GM23248 (cell line): ENCODE measurements around the gene KCNQ2. TPM values are rescaled to one million over a fixed set of nuclear protein-coding genes. Genes with fewer than 3 reads are reported as not detected.

Experiments
- DNase-seq: peaks from one replicate; pipeline ENCODE4 v3.0.0-alpha.2; 2015
- H2AFZ ChIP-seq: fragments of 200-600 bp; sonication (generic); 2 replicates; pipeline ENCODE4 v1.6.1; 2016; ENCODE audit warnings: antibody characterized with exemption
- H3F3A ChIP-seq: fragments of 200-600 bp; sonication (generic); 2 replicates; pipeline ENCODE4 v1.6.1; 2016; ENCODE audit warnings: mild to moderate bottlenecking, antibody characterized with exemption, mixed run types; ENCODE audit not compliant: insufficient read depth
- H3K27ac ChIP-seq: fragments of 200-600 bp; sonication (generic); 2 replicates; pipeline ENCODE4 v1.5.1; 2016; ENCODE audit warnings: mild to moderate bottlenecking
- H3K27me3 ChIP-seq: fragments of 200-600 bp; sonication (generic); replicated peaks from 2 replicates; pipeline ENCODE4 v1.6.1; 2016; ENCODE audit warnings: mild to moderate bottlenecking; ENCODE audit not compliant: insufficient read depth
- H3K36me3 ChIP-seq: fragments of 200-600 bp; sonication (generic); 2 replicates; pipeline ENCODE4 v1.6.1; 2016; ENCODE audit warnings: low read depth, mild to moderate bottlenecking
- H3K4me1 ChIP-seq: fragments of 200-600 bp; sonication (generic); 2 replicates; pipeline ENCODE4 v1.6.1; 2016; ENCODE audit warnings: mild to moderate bottlenecking; ENCODE audit not compliant: insufficient read depth
- H3K4me2 ChIP-seq: fragments of 200-600 bp; sonication (generic); one replicate; pipeline ENCODE4 v1.6.1; 2016; ENCODE audit warnings: mild to moderate bottlenecking; ENCODE audit not compliant: unreplicated experiment
- H3K4me3 ChIP-seq: fragments of 200-600 bp; sonication (generic); 2 replicates; pipeline ENCODE4 v1.5.1; 2016; ENCODE audit warnings: mild to moderate bottlenecking
- H3K79me2 ChIP-seq: fragments of 200-600 bp; sonication (generic); 2 replicates; pipeline ENCODE4 v1.6.1; 2016; ENCODE audit warnings: mild to moderate bottlenecking; ENCODE audit not compliant: insufficient read depth
- H3K9ac ChIP-seq: fragments of 200-600 bp; sonication (generic); 2 replicates; pipeline ENCODE4 v1.6.1; 2016; ENCODE audit warnings: mild to moderate bottlenecking
- H3K9me2 ChIP-seq: fragments of 200-600 bp; sonication (generic); 2 replicates; pipeline ENCODE4 v1.6.1; 2016; ENCODE audit warnings: mixed run types, mild to moderate bottlenecking, moderate library complexity; ENCODE audit not compliant: insufficient read depth
- H3K9me3 ChIP-seq: fragments of 200-600 bp; sonication (generic); one replicate; pipeline ENCODE4 v1.6.1; 2017; ENCODE audit warnings: low read depth
- H4K20me1 ChIP-seq: fragments of 200-600 bp; sonication (generic); 2 replicates; pipeline ENCODE4 v1.6.0; 2016; ENCODE audit not compliant: insufficient read depth
- EZH2 ChIP-seq: fragments of 200-600 bp; sonication (generic); IDR thresholded peaks from 2 replicates; pipeline ENCODE4 v1.6.1; 2018; ENCODE audit warnings: antibody characterized with exemption, mild to moderate bottlenecking; ENCODE audit not compliant: insufficient read depth, poor library complexity, severe bottlenecking
- EZH2phosphoT487 ChIP-seq: fragments of 200-600 bp; sonication (generic); IDR thresholded peaks from 2 replicates; pipeline ENCODE4 v1.6.1; 2018; ENCODE audit warnings: antibody characterized with exemption, moderate library complexity, mild to moderate bottlenecking, low read depth; ENCODE audit not compliant: insufficient read depth
- WGBS, 2 experiments: methylation state at CpG; one replicate each; pipeline ENCODE4 v1.1.6; 2015 to 2017; ENCODE audit warnings: low lambda C conversion rate in 2 of 2, low coverage in 1 of 2; ENCODE audit errors: missing lambda C conversion rate in 2 of 2; 5-methylcytosine and 5-hydroxymethylcytosine counted together
- in situ Hi-C: fragments of 300-500 bp; cut with MboI; formaldehyde crosslinking; loops from 2 replicates; pipeline ENCODE4 v1.15.0; 2020
- polyA plus RNA-seq: library from polyadenylated mRNA; unstranded; fragments of >200 nt; fragmentation: Nextera tagmentation; extraction: Ambion mirVana; gene quantifications from 2 replicates; pipeline ENCODE4 v1.2.1, GENCODE V29; 2016
- total RNA-seq: library from RNA; depleted of rRNA; stranded (reverse); fragments of >200 nt; shearing (Covaris generic); gene quantifications from 2 replicates; pipeline ENCODE4 v1.2.3, GENCODE V29; 2014

Gene KCNQ2
- total and polyA plus RNA-seq, 2 experiments from 2014 or later = 0.38 TPM; not detected in 1

DNA sequence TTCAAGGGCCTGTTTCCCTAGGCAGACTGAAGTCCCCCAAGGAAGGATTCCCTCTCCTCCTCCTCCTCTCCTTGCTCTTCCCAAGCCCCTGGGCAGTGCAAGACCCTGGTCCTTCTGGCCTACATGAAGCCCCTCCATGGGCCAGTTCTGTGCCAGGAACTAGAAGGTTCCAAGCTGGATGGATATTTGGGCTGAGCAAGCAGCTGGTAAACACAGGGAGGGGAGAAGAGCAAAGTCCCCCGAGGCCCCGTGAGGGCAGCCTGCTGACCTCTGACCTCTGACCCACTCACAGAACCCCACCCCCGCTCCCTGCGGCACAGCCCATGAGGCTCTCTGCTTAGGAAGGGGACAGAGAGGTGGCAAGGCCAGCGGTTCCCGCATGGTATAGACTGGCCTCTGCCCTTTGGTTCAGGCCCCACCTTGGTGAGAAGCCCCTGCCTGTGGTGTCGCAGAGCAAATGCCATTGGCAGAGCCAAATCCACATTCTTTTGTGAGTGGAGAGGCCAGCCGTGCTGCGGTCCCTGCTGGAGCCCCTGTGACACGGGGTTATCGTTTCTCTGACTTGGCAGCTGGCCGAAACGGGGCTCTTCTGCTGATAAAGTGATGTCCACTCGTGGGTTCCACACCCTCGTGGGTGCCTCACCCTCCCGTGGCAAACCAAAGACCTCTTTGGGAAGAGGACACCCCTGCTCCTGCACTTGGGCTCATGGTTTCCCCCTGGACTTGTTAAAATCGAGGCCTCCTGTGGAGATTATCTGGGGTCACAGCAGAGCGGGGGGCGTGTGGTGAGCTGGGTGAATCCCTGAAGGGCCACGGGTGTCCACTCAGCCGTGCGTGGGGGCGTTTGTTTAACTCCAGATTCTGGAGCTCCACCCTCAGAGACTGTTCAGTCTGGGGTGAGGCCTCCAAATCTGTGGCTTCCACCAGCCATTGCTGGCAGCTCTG is 109.2 kb downstream of the KCNQ2 start:
- TF ChIP-seq EZH2 (no peak), EZH2phosphoT487 (no peak)
- Histone ChIP-seq H3K27me3 (peaks cover 4% of the 10 kb centered on the region), H3K9me2 (no peaks in the 10 kb centered on the region), H3K4me3 (no peak overlapping the region), H4K20me1 (no peaks in the 10 kb centered on the region), H3K4me2 (no peak overlapping the region), H3K27ac (no peak overlapping the region), H3K9ac (no peak overlapping the region), H3K79me2 (no peaks in the 10 kb centered on the region), H2AFZ (no peak overlapping the region), H3K9me3 (no peaks in the 10 kb centered on the region), H3K4me1 (no peaks in the 10 kb centered on the region), H3K36me3 (no peaks in the 10 kb centered on the region), H3F3A (no peaks in the 10 kb centered on the region)
- in situ Hi-C loops = no loop called here
- DNase-seq = no peak
- 56 to 61% methylated on average over 22 to 23 of the region's 23 CpGs for WGBS, 2 experiments

DNA sequence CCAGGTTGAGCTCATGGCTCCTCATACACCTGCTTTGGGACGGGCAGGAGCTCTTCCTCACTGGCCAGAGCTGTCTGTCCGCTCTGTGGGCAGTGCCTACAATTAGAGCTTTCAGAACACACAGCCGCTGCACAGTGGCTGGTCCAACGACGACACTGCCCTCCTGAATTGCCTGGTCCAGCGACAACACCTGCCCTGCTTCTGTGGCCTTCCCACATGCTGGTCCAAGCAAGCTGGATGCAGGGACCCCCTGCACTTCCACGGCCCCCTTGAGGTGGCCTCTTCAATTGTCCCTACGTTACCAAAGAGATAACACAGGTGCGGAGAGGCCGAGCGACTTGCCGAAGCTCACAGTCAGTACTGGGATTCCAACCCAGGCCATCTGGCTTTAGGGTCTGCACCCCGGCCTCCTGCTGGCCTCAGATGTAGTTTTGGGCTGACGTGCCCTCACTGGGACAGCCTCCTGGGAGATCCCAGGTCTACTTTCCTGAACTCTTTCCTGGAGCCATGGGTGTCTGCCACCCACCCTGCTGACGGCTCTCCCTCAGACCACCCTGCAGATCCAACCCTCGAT is 109.9 kb downstream of the KCNQ2 start:
- no peak for TF ChIP-seq EZH2
- H3K36me3 ChIP-seq = no peaks in the 10 kb centered on the region
- H2AFZ ChIP-seq = no peak overlapping the region
- H3K27me3 ChIP-seq = peaks cover 4% of the 10 kb centered on the region
- H3K9me2 ChIP-seq = no peaks in the 10 kb centered on the region
- H3K27ac ChIP-seq = no peak overlapping the region
- H4K20me1 ChIP-seq = no peaks in the 10 kb centered on the region
- no peaks in the 10 kb centered on the region for H3K9me3 ChIP-seq
- in situ Hi-C loops = no loop called here
- H3K4me3 ChIP-seq = no peak overlapping the region
- DNase-seq = no peak
- no peaks in the 10 kb centered on the region for H3K4me1 ChIP-seq
- H3K4me2 ChIP-seq = no peak overlapping the region
- no peaks in the 10 kb centered on the region for H3F3A ChIP-seq
- H3K79me2 ChIP-seq = no peaks in the 10 kb centered on the region
- H3K9ac ChIP-seq = no peak overlapping the region
- 64 to 70% methylated on average over 16 of the region's 16 CpGs for WGBS, 2 experiments

DNA sequence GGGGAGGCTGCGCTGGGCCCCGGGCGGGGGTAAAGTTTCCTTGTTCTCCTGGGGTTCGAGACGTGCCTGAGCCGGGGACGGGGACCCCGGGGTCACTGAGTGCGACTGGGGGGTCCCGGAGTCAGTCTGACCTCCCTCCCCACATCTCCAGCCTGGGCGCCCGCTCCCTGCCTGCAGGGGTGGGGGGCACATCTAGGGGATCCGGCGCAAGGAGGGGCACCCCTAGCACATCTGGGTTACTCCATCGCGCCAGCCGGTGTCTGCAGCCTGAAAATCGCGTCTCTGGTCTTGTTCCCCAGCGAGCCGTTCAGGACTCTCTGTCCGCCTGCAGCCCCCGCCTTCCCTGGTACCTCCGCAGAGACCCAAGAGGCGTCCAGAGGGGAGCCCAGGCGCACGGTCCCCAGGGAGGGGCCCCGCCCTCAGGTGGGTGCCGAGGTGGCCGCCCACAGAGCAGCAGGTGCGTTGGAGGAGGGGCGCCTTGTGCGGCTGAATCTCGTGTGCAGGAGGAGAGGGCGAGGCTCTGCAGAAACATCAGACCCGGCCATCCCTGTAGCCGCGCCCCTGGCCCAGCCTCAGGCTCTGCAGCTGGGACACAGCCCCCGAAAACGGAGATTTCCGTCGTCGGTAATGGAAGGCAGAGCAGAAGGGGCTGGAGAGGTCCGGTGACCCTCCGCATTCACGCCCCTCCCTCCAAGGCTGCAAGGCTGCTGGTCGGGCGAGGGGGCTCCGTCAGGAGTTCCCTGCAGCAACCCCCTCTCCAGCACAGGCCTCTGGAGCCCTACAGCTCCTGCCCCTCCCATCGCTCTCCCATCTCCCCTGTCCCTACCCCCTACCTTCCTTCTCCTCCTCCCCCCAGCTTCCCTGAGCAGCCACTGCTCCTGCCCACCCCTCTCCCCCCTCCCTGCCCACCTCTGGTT is 110.7 kb downstream of the KCNQ2 start:
- Histone ChIP-seq H4K20me1 (no peaks in the 10 kb centered on the region), H3K4me1 (no peaks in the 10 kb centered on the region), H3K9me2 (no peaks in the 10 kb centered on the region), H3F3A (no peaks in the 10 kb centered on the region), H3K36me3 (no peaks in the 10 kb centered on the region), H3K4me2 (no peak overlapping the region), H2AFZ (no peak overlapping the region), H3K27me3 (peaks cover 4% of the 10 kb centered on the region), H3K27ac (no peak overlapping the region), H3K9me3 (no peaks in the 10 kb centered on the region), H3K9ac (no peak overlapping the region), H3K79me2 (no peaks in the 10 kb centered on the region), H3K4me3 (no peak overlapping the region)
- peak; percentile 18 for DNase-seq
- TF ChIP-seq EZH2 = no peak
- no peak for TF ChIP-seq EZH2phosphoT487
- 13 to 16% methylated on average over 38 to 44 of the region's 50 CpGs for WGBS, 2 experiments
- in situ Hi-C loops = no loop called here

DNA sequence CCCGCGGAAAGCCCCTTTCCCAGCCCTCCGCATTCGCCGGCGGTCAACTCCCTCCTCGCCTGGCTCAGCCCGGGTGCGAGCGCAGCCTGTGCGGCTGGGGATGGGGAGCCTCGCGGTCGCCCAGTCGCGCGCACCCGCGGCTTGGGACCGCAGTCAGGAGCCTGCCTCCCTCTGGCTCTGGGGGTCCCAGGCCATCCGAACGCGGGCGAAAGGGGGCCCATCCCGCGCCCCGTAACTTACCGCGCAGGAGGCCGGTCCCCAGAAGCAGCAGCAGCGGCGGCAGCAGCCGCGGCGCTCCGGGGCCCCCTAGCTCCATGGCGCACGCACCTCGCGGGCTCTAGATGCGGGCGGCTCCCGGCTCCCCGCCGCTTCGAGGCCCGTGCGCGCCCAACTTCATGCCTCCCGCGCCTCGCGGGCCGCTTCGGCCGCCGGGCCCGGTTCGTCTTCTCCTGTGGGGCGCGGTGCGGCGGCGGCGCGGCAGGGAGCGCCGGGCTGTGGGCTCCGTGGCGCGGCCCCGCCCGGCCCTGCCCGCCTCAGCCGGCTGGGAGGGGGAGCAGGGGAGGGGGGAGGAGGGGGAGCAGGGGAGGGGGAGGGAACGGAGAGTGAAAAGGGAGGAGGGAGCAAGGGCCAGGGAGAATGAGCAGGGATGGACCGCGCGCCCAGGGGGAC is 111.5 kb downstream of the KCNQ2 start, which contains the start of gene CHRNA4:
TSS of gene CHRNA4 (minus strand) at position 500 of the 669 bp plus-strand sequence. CDS start at position 316, 184 bp downstream.
- in situ Hi-C loops = no loop called here
- H3K27ac ChIP-seq = no peak within 1 kb of the TSS
- no peaks in the 10 kb centered on the region for H3K9me2 ChIP-seq
- WGBS, 2 experiments = 4 to 7% methylated on average over 45 to 48 of the region's 79 CpGs
- H3F3A ChIP-seq = no peaks in the 10 kb centered on the region
- no peaks in the 10 kb centered on the region for H3K36me3 ChIP-seq
- no peak for TF ChIP-seq EZH2phosphoT487
- H3K27me3 ChIP-seq = peaks cover 4% of the 10 kb centered on the region
- no peaks in the 10 kb centered on the region for H3K79me2 ChIP-seq
- H3K4me3 ChIP-seq = no peak within 1 kb of the TSS
- H3K4me2 ChIP-seq = no peak within 1 kb of the TSS
- no peak within 1 kb of the TSS for H2AFZ ChIP-seq
- no peaks in the 10 kb centered on the region for H3K9me3 ChIP-seq
- DNase-seq = peak; percentile 24
- H4K20me1 ChIP-seq = no peaks in the 10 kb centered on the region
- H3K9ac ChIP-seq = no peak within 1 kb of the TSS
- no peaks in the 10 kb centered on the region for H3K4me1 ChIP-seq
